Embryonic facial prominence (tissue), 1 donor: ENCODE data around the gene PFKL.
"Not testable (repeated sequence)": the region's sequence is repeated elsewhere in the genome, so short reads cannot be mapped to it uniquely, and the experiment has no call there.

Source experiments
- DNase-seq: peaks from one replicate; pipeline ENCODE4 v3.0.0-alpha.2; 2016; ENCODE audit errors: extremely low spot score

PFKL gene

GRCh38 chr21:44279354-44280260 is 20.2 kb upstream of the PFKL start:
- DNase-seq = no peak

GRCh38 chr21:44281801-44282200 is 18.1 kb upstream of the PFKL start:
- no peak for DNase-seq

- DNase-seq = no peak
Observed at GRCh38 chr21:44282370-44282769, 17.5 kb upstream of the PFKL start.

- not testable (repeated sequence) for DNase-seq
Observed at GRCh38 chr21:44283211-44283785, 16.6 kb upstream of the PFKL start.

- DNase-seq = no peak
Observed at GRCh38 chr21:44283948-44284347, 15.9 kb upstream of the PFKL start.

GRCh38 chr21:44285138-44285992 is 14.5 kb upstream of the PFKL start, which contains the start of gene AIRE:
Gene AIRE, plus strand, starts transcription at chr21:44285876. Its CDS starts 131 bp downstream, at chr21:44286007.
- DNase-seq = no peak

- DNase-seq = no peak
Observed at GRCh38 chr21:44286086-44286715, 13.7 kb upstream of the PFKL start.

GRCh38 chr21:44286716-44287632 is 12.9 kb upstream of the PFKL start:
- DNase-seq = no peak

GRCh38 chr21:44288251-44289110 is 11.4 kb upstream of the PFKL start:
- DNase-seq = no peak

GRCh38 chr21:44289381-44290010 is 10.4 kb upstream of the PFKL start:
- no peak for DNase-seq

GRCh38 chr21:44290327-44291077 is 9.4 kb upstream of the PFKL start:
- DNase-seq = no peak

GRCh38 chr21:44291078-44291935 is 8.5 kb upstream of the PFKL start:
- DNase-seq = no peak

- DNase-seq = no peak
Observed at GRCh38 chr21:44291936-44292811, 7.7 kb upstream of the PFKL start.

- DNase-seq = no peak
Observed at GRCh38 chr21:44292812-44293195, 7.0 kb upstream of the PFKL start.

GRCh38 chr21:44293551-44294231 is 6.2 kb upstream of the PFKL start:
- DNase-seq = no peak
